HG02642 (cell line): Measurements from ENCODE around the gene GADL1.

Source experiments
- ATAC-seq: cut with Tn5 transposase; IDR thresholded peaks from one replicate; pipeline ENCODE4 v1.9.1; 2021; ENCODE audit warnings: mild to moderate bottlenecking; ENCODE audit not compliant: unreplicated experiment, poor library complexity

The GADL1 gene

DNA sequence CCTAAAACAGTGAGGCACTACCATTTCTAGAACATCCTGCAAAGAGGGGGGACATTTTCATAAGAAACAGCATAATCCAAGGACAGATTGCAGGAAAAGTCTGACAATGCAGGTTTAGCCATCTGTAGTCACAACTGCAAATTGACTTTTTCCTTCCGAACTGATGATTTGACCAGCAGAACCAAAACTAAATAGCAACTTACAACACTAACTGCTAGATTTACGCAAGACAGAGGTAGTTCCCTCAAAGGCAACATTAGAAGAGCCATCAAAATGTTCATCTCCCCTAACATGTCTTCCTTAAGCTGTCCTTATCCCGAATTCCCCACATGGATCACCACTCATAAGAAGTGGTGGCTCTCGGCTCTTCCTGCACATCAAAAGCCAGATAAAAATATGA lies 129.6 kb downstream of the GADL1 start:
- no peak for ATAC-seq

DNA sequence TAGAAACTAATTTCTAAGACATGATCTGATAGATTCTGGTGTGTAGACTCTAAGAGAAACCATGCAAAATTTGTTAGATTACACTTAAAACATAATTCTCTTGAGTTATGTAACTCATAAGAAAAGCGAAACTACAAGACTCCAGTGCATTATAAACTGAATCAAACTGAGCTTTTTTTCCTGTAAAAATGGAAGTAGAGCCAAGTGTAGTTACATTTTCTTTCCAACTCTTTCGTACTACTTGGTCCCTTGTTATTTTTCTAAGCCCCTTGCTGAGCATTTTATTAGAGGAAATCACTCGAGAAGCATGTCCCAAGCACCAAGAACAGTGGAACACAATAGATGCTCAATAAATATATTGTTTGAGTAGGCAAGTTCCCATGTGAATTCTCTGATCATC lies 130.2 kb downstream of the GADL1 start:
- no peak for ATAC-seq

DNA sequence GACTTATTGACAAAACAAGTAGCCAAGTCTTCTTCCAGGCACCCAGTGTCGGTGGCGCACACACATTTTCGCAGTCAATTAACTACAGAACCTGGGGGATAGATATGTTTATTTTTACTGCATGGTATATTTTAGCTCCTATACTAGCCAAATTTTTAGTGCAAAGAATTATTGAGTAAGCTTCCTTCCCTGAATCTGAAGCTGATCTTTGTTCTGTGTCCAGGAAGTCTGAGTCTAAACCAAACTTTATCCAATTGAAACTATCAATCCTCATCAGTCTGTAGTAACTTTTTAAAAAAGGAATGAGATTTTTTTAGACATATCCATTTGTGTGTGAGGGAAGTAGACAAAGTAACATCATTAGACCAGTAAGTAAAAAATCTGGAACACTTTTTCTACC lies 133.1 kb downstream of the GADL1 start:
- ATAC-seq = no peak

DNA sequence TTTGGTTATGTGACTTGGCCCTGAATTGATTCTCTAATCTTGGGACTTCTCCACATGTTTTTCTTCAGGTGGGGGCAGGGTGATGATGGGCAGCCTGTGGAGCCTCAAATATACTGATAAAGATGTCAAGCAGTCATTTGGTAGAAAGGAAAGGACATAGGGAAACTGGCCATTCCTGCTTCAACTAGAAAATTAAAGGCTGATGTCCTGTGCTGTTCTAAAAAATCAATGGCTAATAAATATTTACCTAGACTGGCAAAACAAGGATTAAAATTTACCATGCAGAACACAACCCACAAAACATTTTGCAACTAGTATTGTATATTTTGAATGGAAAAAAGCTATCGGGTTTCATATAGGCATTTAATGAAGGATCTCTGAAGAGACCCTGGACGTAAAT lies 133.7 kb downstream of the GADL1 start:
- ATAC-seq = no peak

DNA sequence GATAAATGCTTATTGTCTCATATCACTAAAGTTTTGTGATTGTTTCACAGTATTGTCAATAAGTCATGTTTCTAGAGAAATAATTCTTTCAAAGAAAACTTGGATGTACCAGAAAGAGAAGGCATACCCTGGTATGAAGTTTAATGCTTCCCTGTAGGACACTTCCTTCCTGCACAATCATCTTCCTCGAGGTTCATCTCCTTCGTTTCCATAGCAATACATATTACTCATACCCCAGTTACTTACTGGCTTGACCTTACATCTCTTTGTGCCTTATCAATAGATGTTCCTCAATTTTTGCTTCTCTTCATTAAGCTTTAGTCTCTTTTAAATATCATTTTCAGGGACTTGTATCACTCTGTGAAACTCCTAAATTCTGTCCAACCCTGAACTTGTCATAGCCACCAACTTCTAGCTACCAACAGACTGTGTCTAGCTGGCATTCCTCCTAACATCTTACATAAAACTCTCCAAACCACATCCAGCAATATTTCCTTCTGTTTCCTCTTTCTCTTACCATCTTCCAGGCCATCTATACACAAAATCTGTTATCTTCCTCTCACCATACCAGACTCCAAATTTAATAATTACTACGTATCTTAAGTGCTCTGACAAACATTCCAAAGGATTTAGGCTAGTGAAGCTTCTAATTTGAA lies 134.3 kb downstream of the GADL1 start:
- no peak for ATAC-seq

DNA sequence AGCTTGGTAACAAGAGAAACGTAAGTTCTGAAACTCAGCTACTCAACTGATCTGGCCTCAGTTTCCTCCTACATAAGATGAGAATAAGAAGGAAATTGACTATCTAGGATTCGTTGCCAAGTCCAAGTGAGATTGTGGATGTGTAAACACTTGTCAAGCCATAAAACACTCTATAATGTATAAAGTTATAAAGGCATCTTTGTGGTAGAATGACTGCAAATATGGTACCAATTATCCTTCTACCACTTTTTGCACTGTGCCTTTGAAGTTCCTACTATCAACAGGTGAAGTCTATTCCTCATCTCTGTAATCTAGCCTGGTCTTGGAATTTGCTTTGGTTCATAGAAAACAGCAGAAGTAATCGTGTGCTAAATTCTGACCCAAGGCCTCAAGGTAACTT lies 138.2 kb downstream of the GADL1 start:
- ATAC-seq = no peak

DNA sequence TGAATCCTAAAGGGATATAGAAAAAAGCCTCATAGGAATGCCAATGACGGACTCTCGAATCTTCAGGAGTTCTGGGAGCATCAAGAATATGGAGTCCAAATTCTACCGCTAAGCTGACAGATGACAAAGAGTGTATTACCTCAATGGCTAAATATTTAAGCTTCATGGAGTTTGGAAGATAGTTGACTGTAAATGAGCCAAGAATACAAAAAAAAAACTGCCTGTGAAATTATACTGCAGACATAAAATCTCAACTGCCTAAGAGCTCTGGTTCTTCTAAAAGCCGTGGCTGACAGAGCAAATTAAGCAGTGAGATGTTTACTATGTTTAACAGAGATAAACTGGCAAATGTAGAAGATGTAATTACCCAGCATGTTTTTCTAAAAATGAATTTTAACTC lies 140.0 kb downstream of the GADL1 start:
- ATAC-seq = no peak

DNA sequence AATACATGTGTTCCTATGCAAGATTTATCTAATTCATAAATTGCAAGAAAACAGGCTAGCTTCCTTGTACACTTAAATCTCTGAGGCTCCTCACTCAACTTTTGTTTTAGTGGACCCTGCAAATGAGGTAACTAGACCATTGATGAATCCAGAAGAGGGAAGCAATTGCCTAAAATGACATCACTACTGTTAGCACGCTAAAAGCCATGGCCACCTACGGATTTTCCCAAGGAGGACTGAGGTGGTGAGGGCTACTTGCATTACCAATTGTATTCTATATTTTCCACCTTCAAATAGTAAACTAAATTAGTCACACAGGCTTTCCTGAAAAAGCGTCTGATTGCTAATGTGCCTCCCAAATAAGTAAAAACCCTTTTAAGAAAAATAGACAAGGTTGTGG lies 140.7 kb downstream of the GADL1 start:
- no peak for ATAC-seq

DNA sequence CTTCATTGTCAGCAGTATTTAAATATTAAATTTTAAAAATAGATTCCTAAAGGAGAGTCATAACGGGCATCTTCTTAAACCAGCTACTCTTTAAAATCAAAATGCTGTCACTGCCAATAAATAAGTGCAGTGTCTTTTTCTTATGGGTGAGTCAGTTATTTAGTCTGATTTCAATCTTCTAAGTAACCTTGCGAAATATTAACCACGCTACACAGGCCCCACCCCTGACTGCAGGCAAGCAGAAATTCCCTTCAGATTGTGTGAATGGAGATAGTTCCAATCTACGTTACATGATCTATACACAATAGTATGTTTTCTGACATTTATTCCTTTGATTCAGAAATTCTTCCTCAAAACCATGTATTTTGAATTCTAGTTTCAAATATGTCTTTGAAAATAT lies 141.5 kb downstream of the GADL1 start:
- ATAC-seq = no peak

DNA sequence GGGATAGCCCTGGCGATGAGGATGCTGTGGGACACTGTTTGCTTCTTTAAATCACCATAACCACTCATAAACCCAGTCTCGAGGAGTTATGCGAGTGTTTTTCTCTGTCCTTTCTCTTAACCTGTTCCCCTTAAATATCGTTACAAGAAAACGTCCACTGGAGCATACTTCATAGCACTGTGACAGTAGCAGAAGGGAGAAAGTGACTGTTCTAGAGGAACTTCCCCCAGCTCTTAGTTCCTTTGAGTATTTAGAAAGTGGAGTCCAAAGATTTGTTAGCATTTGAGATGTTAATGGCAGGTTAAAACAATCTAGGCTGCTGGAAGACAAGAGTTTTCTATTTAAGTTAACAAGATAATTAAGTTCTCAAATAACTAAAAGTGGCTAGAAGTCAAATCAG lies 142.0 kb downstream of the GADL1 start:
- ATAC-seq = no peak

DNA sequence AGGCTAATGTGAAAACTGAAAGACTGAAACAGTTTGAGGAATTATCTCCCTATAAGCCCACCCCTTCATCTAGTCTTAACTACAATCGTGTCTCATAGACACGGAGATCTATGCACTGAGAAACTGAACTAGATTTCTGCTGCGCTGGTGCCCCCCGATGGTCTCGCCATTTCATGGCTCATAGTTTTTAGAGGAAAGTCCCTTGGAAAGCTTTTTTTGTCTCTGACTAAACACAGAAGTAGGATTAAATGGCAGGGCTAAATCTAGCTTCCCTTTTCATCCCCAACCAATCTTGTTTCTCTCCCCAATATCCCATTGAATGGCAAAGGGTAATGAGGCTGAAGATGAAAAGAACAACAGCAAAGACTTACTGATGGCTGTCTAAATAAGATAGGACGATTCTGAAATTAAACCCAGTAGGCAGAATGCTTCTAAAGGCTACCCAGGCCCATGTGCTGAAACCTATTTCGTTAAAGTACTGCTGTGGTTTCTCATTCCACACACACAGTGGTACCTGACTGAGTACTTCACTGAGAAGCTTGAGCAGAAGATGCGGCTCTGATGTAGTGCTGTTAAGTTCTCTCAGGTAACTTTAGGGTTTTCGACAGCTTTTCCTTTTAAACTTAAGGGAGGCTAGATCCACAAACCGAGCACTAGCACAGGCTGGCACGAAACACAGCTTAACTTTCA lies 142.7 kb downstream of the GADL1 start:
- peak; percentile 71 for ATAC-seq

DNA sequence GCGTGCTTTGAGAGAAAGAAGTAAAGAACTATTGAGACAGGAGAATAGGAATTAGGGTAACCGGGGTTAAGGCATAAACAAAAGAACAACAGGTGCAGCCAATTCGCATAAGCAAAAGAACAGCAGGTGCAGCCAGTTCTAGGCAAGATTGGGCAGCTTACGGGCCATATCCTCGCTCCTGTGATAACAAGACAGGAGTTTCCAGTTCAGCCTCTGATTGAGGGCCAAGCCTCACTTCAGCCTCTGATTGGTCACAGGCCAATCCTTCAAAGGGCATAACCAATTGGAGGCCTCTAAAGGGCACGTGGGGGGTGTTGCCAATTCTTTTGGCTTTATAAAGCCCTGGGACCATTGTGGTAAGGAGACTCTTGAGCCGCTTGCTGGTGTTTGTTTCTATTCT lies 143.5 kb downstream of the GADL1 start:
- ATAC-seq = no peak

DNA sequence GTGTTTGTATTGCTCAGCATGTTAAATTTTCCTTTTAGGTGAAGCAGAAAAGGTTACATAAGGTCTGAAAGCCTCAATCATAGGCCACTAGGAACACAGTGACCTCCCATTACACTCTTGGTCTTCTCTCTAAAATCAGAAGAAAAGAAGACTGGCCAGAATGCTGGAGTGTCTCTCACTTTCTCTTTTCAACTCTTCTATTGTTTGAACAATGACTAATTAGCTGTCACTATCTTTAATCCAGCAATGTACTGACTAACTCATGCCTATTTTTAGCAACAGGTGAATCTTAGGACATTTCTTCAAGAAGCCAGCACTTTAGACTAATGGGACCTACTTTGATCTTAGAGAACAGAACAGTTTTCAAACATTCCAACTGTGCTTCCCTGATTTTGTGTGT lies 145.2 kb downstream of the GADL1 start:
- ATAC-seq = no peak

DNA sequence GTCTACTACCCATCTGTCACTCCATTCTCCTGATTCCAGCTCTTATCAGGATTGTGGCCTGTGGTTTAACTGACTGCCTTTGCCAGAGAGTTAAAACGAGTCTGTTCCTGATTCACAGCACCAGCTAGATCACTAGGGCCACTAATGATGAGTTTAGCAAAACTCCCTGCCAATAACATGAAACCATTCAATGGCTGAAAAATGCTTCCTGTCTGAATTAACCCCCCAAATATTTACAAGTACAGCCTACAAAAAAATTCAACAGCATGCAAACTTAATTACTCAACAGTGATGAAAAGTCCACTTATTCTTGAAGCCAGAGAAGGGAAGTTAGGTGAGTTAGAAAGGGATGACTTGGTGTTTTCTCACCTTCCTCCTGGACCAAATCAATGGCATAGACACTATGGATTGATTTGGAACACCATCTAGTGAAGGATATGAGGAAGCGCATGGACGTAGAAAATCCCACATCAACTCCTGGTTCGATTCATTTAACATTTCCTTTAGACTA lies 146.6 kb downstream of the GADL1 start:
- no peak for ATAC-seq

DNA sequence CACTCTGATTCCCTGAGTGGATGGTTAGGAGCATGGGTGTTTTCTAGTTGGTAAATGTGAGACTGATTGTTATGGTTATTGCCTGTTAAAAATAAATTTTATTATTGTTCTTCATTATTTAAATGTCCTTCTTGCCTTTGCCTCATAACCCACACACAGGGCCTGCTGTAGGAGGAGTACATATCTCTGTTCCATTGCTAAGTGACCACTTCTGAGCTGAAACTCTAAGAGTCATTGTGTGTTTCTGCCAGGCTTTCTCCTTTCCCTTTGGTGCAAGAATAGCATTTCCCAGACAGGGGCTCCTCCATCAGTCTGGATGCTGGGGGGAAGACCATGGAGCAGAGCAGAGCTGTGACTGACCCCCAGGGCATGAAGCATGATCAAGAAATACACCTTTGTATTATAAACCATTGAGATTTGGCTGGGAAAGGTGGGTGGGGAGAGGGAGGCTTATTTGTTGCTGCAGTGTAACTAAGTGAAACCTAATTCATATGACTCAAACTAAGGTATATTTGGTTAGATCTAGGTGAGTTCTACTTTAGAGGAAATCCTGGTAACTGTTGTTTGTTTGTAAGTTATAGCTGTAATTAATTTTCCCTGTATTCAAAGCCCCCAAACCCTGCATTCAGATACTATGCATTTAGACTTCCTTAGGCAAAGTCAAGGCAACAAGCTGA lies 150.7 kb downstream of the GADL1 start:
- ATAC-seq = no peak

DNA sequence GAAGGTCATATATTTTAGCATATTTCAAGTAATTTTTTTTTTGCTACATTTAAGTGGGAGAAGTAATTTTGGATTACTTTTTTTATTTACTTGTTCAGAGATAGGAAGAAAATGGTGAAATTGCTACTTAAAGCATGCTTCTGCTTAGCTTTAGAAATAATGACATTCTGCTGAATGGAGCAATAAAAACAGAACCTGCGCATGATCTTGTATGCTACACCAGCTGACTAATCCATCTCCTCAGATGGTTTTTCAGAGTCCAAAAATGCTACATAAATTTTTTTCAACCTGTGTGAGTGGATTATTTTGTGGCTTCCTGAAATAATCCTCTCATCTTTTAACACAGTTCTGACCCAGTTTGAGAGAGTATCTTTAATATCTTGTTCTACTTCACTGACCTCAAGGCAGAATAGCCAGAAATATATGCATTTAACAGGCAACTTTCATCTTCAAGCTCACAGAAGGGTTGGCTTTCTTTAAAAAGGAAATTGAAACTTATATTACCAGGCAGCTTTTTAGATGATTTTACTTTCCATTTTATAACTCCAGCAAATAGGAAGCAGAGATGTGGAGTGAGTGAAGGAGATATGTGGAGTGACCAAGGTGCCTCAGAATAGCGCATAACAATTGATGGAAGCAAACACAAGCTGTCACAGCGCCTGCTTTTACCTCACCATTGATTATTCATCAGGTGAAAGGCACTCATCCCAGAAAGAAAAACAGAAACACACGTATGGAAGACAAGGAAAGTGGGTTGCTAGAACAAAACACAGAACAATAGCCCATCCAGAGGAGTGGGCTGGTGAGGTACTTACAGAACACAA lies 151.5 kb downstream of the GADL1 start:
- ATAC-seq = no peak

DNA sequence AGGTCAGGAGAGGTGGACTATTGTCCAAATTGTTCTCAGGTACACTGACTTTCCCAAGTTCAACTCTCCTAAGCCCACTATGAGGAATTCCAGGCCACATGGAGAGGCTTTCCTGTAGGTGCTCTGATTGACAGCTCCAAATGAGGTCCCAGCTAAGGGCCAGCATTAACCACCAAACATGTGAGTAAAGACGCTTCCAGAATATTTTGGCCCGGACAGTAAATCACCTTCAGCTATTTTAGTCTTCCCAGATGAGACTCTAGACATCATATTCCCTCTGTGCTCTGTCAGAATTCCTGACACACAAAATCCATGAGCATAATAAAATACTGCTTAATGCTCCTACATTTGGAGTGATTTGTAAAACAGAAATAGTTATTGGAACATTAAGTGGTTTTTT lies 152.6 kb downstream of the GADL1 start:
- ATAC-seq = no peak

DNA sequence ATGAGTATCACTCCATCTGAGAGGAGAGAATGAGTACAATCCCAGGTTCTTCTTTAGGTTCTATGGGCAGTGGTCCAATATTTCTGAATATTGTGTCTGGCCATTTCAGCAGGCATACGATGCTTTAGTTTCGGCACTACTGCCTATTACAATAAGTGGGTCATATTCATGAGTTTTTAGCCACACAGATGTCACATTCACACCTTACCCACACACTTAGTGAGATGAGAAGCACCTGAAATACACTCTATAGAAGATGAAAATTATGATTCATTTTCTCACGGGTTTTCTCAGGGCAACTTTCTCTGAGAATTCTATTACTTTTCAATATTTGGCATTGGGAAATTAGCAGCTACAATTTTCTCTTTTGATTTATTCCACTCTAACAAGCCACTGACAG lies 155.9 kb downstream of the GADL1 start:
- ATAC-seq = no peak

DNA sequence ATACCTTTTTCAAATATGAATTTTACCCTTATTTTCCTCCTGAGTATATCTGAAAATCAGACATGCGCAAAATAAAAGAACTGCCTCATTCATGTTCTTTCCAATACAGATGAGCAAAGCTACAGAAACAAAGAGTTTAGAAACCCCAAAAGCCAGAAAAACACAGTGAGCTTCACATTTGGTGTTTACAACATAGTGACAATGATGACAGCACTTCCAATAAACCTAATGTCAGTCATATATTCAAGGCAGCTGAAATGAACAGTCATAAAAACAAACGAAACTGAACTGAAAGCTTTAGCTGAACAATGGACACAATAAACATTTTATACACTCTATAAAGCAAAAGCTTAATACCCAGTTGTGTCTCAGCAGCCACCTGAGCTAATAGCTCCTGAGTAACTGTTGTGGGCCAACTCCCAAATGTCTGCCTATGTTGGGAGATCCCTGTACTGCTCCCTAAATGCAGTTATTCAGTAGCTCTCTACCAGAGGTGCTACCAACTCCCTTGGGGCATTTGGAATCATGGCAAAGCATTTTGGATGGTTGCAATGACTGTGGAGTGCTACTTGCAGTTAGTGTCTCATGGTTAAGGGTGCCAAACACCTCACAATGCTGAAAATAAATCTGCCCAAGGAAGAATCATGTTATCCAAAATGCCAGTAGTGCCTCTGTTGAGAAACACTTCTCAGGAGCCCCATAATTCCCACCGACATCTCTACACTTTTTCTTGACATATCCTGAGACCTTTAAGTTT lies 156.5 kb downstream of the GADL1 start:
- no peak for ATAC-seq

DNA sequence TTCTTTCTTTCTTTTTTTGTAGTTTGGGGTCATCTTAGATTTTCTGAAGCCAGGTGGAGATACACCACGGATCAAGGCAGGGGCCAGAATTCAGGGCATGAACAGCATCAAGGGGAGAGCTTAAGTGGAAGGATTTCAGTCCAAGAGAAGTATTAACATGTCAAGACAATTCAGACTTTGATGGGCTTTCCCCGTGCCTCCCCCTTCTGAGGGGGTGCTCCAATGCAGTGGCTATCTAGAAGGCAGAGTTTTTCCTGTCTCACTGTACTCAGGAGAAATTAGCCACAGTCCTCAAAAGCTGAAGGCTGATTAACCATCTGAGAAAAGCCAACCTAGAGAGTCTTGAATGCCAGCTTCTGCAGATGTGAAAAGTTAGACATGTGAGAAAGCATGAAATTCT lies 160.8 kb downstream of the GADL1 start:
- ATAC-seq = no peak
